ENCODE measurements around the gene KDM1B. TPM values are rescaled to one million over a fixed set of nuclear protein-coding genes. Genes with fewer than 3 reads are reported as not detected.
"Not testable (repeated sequence)": the region's sequence is repeated elsewhere in the genome, so short reads cannot be mapped to it uniquely, and the experiment has no call there.

KDM1B gene
- polyA plus RNA-seq, 4 donors = 7.0 to 12.1 (median 9.6) TPM

GRCh38 chr6:18218233-18218632 is 63.0 kb downstream of the KDM1B start:
- H3K36me3 ChIP-seq (ENCODE audit: control insufficient read depth in 3 of 3, insufficient read depth in 2 of 3, low read depth in 1 of 3, low read length in 3 of 3) = peaks cover 1 to 24% (median 8%) of the 10 kb centered on the region in 3 donors
- DNase-seq (no peak), FAIRE-seq (no peak)
- H3K9me3 ChIP-seq (ENCODE audit: control insufficient read depth in 2 of 2, insufficient read depth in 1 of 2, low read depth in 1 of 2, low read length in 1 of 2) = no peaks in the 10 kb centered on the region
- whole genome bisulfite sequencing, 3 donors = 91 to 97% (median 92%) methylated on average over 3 of the region's 3 CpGs
- H3K27ac ChIP-seq (ENCODE audit: low read depth in 1 of 3, low read length in 2 of 3) = no peak overlapping the region
- no peaks in the 10 kb centered on the region for H3K27me3 ChIP-seq (ENCODE audit: control insufficient read depth in 3 of 3, insufficient read depth in 3 of 3, low read length in 3 of 3)
- H3K4me3 ChIP-seq (ENCODE audit: low read depth in 1 of 3, low read length in 3 of 3) = no peak overlapping the region
- no peaks in the 10 kb centered on the region for H3K4me1 ChIP-seq (ENCODE audit: control insufficient read depth in 3 of 3, insufficient read depth in 2 of 3, low read depth in 1 of 3, low read length in 2 of 3)

GRCh38 chr6:18219591-18219990 is 64.4 kb downstream of the KDM1B start:
- Histone ChIP-seq H3K4me3 (ENCODE audit: low read depth in 1 of 3, low read length in 3 of 3) (no peak overlapping the region), H3K36me3 (ENCODE audit: control insufficient read depth in 3 of 3, insufficient read depth in 2 of 3, low read depth in 1 of 3, low read length in 3 of 3) (peaks cover 1 to 20% (median 8%) of the 10 kb centered on the region in 3 donors), H3K27ac (ENCODE audit: low read depth in 1 of 3, low read length in 2 of 3) (no peak overlapping the region), H3K9me3 (ENCODE audit: control insufficient read depth in 2 of 2, insufficient read depth in 1 of 2, low read depth in 1 of 2, low read length in 1 of 2) (no peaks in the 10 kb centered on the region), H3K27me3 (ENCODE audit: control insufficient read depth in 3 of 3, insufficient read depth in 3 of 3, low read length in 3 of 3) (no peaks in the 10 kb centered on the region), H3K4me1 (ENCODE audit: control insufficient read depth in 3 of 3, insufficient read depth in 2 of 3, low read depth in 1 of 3, low read length in 2 of 3) (no peaks in the 10 kb centered on the region)
- FAIRE-seq (no peak), DNase-seq (no peak)
- WGBS, 3 donors = 78 to 86% (median 80%) methylated on average over 7 of the region's 7 CpGs

GRCh38 chr6:18221288-18221615 is 66.0 kb downstream of the KDM1B start:
- FAIRE-seq (no peak), DNase-seq (no peak)
- Histone ChIP-seq H3K36me3 (ENCODE audit: control insufficient read depth in 3 of 3, insufficient read depth in 2 of 3, low read depth in 1 of 3, low read length in 3 of 3) (peaks cover 1 to 11% (median 4%) of the 10 kb centered on the region in 3 donors), H3K27ac (ENCODE audit: low read depth in 1 of 3, low read length in 2 of 3) (no peak overlapping the region), H3K27me3 (ENCODE audit: control insufficient read depth in 3 of 3, insufficient read depth in 3 of 3, low read length in 3 of 3) (no peaks in the 10 kb centered on the region), H3K4me3 (ENCODE audit: low read depth in 1 of 3, low read length in 3 of 3) (no peak overlapping the region), H3K9me3 (ENCODE audit: control insufficient read depth in 2 of 2, insufficient read depth in 1 of 2, low read depth in 1 of 2, low read length in 1 of 2) (no peaks in the 10 kb centered on the region), H3K4me1 (ENCODE audit: control insufficient read depth in 3 of 3, insufficient read depth in 2 of 3, low read depth in 1 of 3, low read length in 2 of 3) (no peaks in the 10 kb centered on the region)
- 94 to 95% (median 95%) methylated on average over 4 of the region's 4 CpGs for WGBS, 3 donors

GRCh38 chr6:18226451-18227105 is 71.4 kb downstream of the KDM1B start:
- H3K27me3 ChIP-seq (ENCODE audit: control insufficient read depth in 3 of 3, insufficient read depth in 3 of 3, low read length in 3 of 3); DNase-seq; H3K4me1 ChIP-seq (ENCODE audit: control insufficient read depth in 3 of 3, insufficient read depth in 2 of 3, low read depth in 1 of 3, low read length in 2 of 3); H3K27ac ChIP-seq (ENCODE audit: low read depth in 1 of 3, low read length in 2 of 3); H3K4me3 ChIP-seq (ENCODE audit: low read depth in 1 of 3, low read length in 3 of 3); FAIRE-seq: not testable (repeated sequence)
- peaks cover 10 to 18% (median 13%) of the 10 kb centered on the region in 3 donors for H3K36me3 ChIP-seq (ENCODE audit: control insufficient read depth in 3 of 3, insufficient read depth in 2 of 3, low read depth in 1 of 3, low read length in 3 of 3)
- H3K9me3 ChIP-seq (ENCODE audit: control insufficient read depth in 2 of 2, insufficient read depth in 1 of 2, low read depth in 1 of 2, low read length in 1 of 2) = peaks cover 2 to 14% of the 10 kb centered on the region in 2 donors
- WGBS, 3 donors = 86 to 97% (median 93%) methylated on average over 5 of the region's 5 CpGs

- peaks cover 11 to 18% (median 12%) of the 10 kb centered on the region in 3 donors for H3K36me3 ChIP-seq (ENCODE audit: control insufficient read depth in 3 of 3, insufficient read depth in 2 of 3, low read depth in 1 of 3, low read length in 3 of 3)
- H3K4me3 ChIP-seq (ENCODE audit: low read depth in 1 of 3, low read length in 3 of 3) = not testable (repeated sequence)
- 95 to 97% (median 97%) methylated on average over 7 to 9 of the region's 9 CpGs for WGBS, 3 donors
Observed at GRCh38 chr6:18227166-18227565, 71.9 kb downstream of the KDM1B start.

GRCh38 chr6:18228590-18228989 is 73.4 kb downstream of the KDM1B start:
- H3K36me3 ChIP-seq (ENCODE audit: control insufficient read depth in 3 of 3, insufficient read depth in 2 of 3, low read depth in 1 of 3, low read length in 3 of 3) = peaks cover 11 to 18% (median 12%) of the 10 kb centered on the region in 3 donors
- WGBS, 3 donors = 95 to 97% (median 96%) methylated on average over 14 of the region's 14 CpGs
- FAIRE-seq = not testable (repeated sequence)

More at GRCh38 chr6:18227166-18227565, 71.9 kb downstream of the KDM1B start:
- not testable (repeated sequence) for DNase-seq; FAIRE-seq; H3K4me1 ChIP-seq (ENCODE audit: control insufficient read depth in 3 of 3, insufficient read depth in 2 of 3, low read depth in 1 of 3, low read length in 2 of 3); H3K27ac ChIP-seq (ENCODE audit: low read depth in 1 of 3, low read length in 2 of 3); H3K27me3 ChIP-seq (ENCODE audit: control insufficient read depth in 3 of 3, insufficient read depth in 3 of 3, low read length in 3 of 3)
- peaks cover 2 to 17% of the 10 kb centered on the region in 2 donors for H3K9me3 ChIP-seq (ENCODE audit: control insufficient read depth in 2 of 2, insufficient read depth in 1 of 2, low read depth in 1 of 2, low read length in 1 of 2)

GRCh38 chr6:18231856-18232255 is 76.6 kb downstream of the KDM1B start:
- not testable (repeated sequence) for H3K4me3 ChIP-seq (ENCODE audit: low read depth in 1 of 3, low read length in 3 of 3); H3K4me1 ChIP-seq (ENCODE audit: control insufficient read depth in 3 of 3, insufficient read depth in 2 of 3, low read depth in 1 of 3, low read length in 2 of 3); H3K27me3 ChIP-seq (ENCODE audit: control insufficient read depth in 3 of 3, insufficient read depth in 3 of 3, low read length in 3 of 3); H3K27ac ChIP-seq (ENCODE audit: low read depth in 1 of 3, low read length in 2 of 3); DNase-seq; FAIRE-seq
- Histone ChIP-seq H3K9me3 (ENCODE audit: control insufficient read depth in 2 of 2, insufficient read depth in 1 of 2, low read depth in 1 of 2, low read length in 1 of 2) (peaks cover 2 to 20% of the 10 kb centered on the region in 2 donors), H3K36me3 (ENCODE audit: control insufficient read depth in 3 of 3, insufficient read depth in 2 of 3, low read depth in 1 of 3, low read length in 3 of 3) (peaks cover 13 to 23% (median 22%) of the 10 kb centered on the region in 3 donors)
- WGBS, 3 donors = 95 to 97% (median 97%) methylated on average over 7 of the region's 7 CpGs

More at GRCh38 chr6:18228590-18228989, 73.4 kb downstream of the KDM1B start:
- H3K27me3 ChIP-seq (ENCODE audit: control insufficient read depth in 3 of 3, insufficient read depth in 3 of 3, low read length in 3 of 3); H3K27ac ChIP-seq (ENCODE audit: low read depth in 1 of 3, low read length in 2 of 3); DNase-seq; H3K4me1 ChIP-seq (ENCODE audit: control insufficient read depth in 3 of 3, insufficient read depth in 2 of 3, low read depth in 1 of 3, low read length in 2 of 3); H3K4me3 ChIP-seq (ENCODE audit: low read depth in 1 of 3, low read length in 3 of 3): not testable (repeated sequence)
- peaks cover 2 to 17% of the 10 kb centered on the region in 2 donors for H3K9me3 ChIP-seq (ENCODE audit: control insufficient read depth in 2 of 2, insufficient read depth in 1 of 2, low read depth in 1 of 2, low read length in 1 of 2)

- H3K4me1 ChIP-seq (ENCODE audit: control insufficient read depth in 3 of 3, insufficient read depth in 2 of 3, low read depth in 1 of 3, low read length in 2 of 3); DNase-seq; H3K27ac ChIP-seq (ENCODE audit: low read depth in 1 of 3, low read length in 2 of 3); FAIRE-seq; H3K27me3 ChIP-seq (ENCODE audit: control insufficient read depth in 3 of 3, insufficient read depth in 3 of 3, low read length in 3 of 3); H3K4me3 ChIP-seq (ENCODE audit: low read depth in 1 of 3, low read length in 3 of 3): not testable (repeated sequence)
- 94 to 99% (median 95%) methylated on average over 3 of the region's 4 CpGs for WGBS, 3 donors
- peaks cover 0 to 11% of the 10 kb centered on the region in 2 donors for H3K9me3 ChIP-seq (ENCODE audit: control insufficient read depth in 2 of 2, insufficient read depth in 1 of 2, low read depth in 1 of 2, low read length in 1 of 2)
- peaks cover 9 to 21% (median 14%) of the 10 kb centered on the region in 3 donors for H3K36me3 ChIP-seq (ENCODE audit: control insufficient read depth in 3 of 3, insufficient read depth in 2 of 3, low read depth in 1 of 3, low read length in 3 of 3)
Observed at GRCh38 chr6:18233770-18234169, 78.5 kb downstream of the KDM1B start.

Measured in small intestine (tissue), 7 donors.